Caco-2 (cell line): Measurements from ENCODE around the gene FUT2. TPM values are rescaled to one million over a fixed set of nuclear protein-coding genes. Genes with fewer than 3 reads are reported as not detected.
A peak's percentile ranks its signal among the peaks of the same experiment; 100 is the strongest.

Experiments
- BruUV-seq: library from RNA; stranded (reverse); fragments of 400-500 nt; replicated peaks from 2 replicates; lab custom pipeline; 2021; lab: Mats Ljungman, UMichigan
- CTCF ChIA-PET: fragments of 300-600 bp; sonication (Branson Sonifier 250); formaldehyde crosslinking; loops from one replicate; lab custom pipeline; 2022; ENCODE audit warnings: antibody characterized with exemption; lab: Charles Lee
- POLR2A ChIA-PET: fragments of 300-600 bp; sonication (Branson Sonifier 250); formaldehyde crosslinking; loops from one replicate; lab custom pipeline; 2022; ENCODE audit warnings: antibody characterized with exemption; lab: Charles Lee
- DNase-seq, 2 experiments: peaks; one replicate each; pipeline versions ENCODE4 v3.0.0 to v3.0.0-alpha.2; 2020 to 2022
- H3K27me3 ChIP-seq: replicated peaks from 2 replicates; pipeline ENCODE4 v1.6.0; 2011; ENCODE audit warnings: low read length; ENCODE audit not compliant: control insufficient read depth, insufficient read depth
- H3K36me3 ChIP-seq: 2 replicates; pipeline ENCODE4 v1.5.1; 2011; ENCODE audit warnings: low read length; ENCODE audit not compliant: control insufficient read depth, insufficient read depth
- H3K4me1 ChIP-seq: fragments of 250-450 bp; sonication (Bioruptor Pico); 2 replicates; pipeline ENCODE4 v1.5.1; 2020; ENCODE audit warnings: mild to moderate bottlenecking
- H3K4me3 ChIP-seq: 2 replicates; pipeline ENCODE4 v1.5.1; 2011; ENCODE audit warnings: low read depth, mild to moderate bottlenecking, control low read depth, low read length
- H3K9me3 ChIP-seq: fragments of 250-450 bp; sonication (Bioruptor Pico); 2 replicates; pipeline ENCODE4 v1.5.1; 2020; ENCODE audit warnings: mild to moderate bottlenecking, moderate library complexity
- H3K27ac Mint-ChIP-seq: one replicate; pipeline ENCODE4 v1.8.0; 2022; ENCODE audit warnings: mixed read lengths; ENCODE audit not compliant: unreplicated experiment
- H3K27me3 Mint-ChIP-seq: one replicate; pipeline ENCODE4 v1.8.0; 2022; ENCODE audit warnings: mixed read lengths; ENCODE audit not compliant: insufficient read depth, unreplicated experiment
- H3K36me3 Mint-ChIP-seq: one replicate; pipeline ENCODE4 v1.8.0; 2022; ENCODE audit warnings: mild to moderate bottlenecking, mixed read lengths; ENCODE audit not compliant: insufficient read depth, unreplicated experiment
- H3K4me1 Mint-ChIP-seq: one replicate; pipeline ENCODE4 v1.8.0; 2022; ENCODE audit warnings: low read depth, mixed read lengths; ENCODE audit not compliant: unreplicated experiment
- H3K4me3 Mint-ChIP-seq: one replicate; pipeline ENCODE4 v1.8.0; 2022; ENCODE audit warnings: mild to moderate bottlenecking, moderate library complexity, mixed read lengths; ENCODE audit not compliant: unreplicated experiment
- H3K9me3 Mint-ChIP-seq: one replicate; pipeline ENCODE4 v1.8.0; 2022; ENCODE audit warnings: mixed read lengths; ENCODE audit not compliant: unreplicated experiment
- CTCF ChIP-seq, 2 experiments: fragments of 200-600 bp in 1 of 2; IDR thresholded peaks; 1 replicate in 1 of 2; 2 replicates in 1 of 2; pipeline versions ENCODE4 v1.5.1 to v1.8.0; 2011 to 2022; ENCODE audit warnings: antibody characterized with exemption in 1 of 2, control low read depth in 1 of 2, inconsistent platforms in 1 of 2, low read depth in 1 of 2, low read length in 1 of 2, mild to moderate bottlenecking in 1 of 2, moderate library complexity in 1 of 2; ENCODE audit not compliant: insufficient read depth in 1 of 2, severe bottlenecking in 1 of 2, unreplicated experiment in 1 of 2
- intact Hi-C: fragments of 100-400 bp; cut with micrococcal nuclease; formaldehyde crosslinking; loops from one replicate; pipeline ENCODE4 v1.10.0; 2022; ENCODE audit not compliant: unreplicated experiment
- total RNA-seq: library from RNA; stranded (reverse); gene quantifications from 2 replicates; pipeline ENCODE4 v1.2.3, GENCODE V29; 2022

Gene FUT2
- total RNA-seq, 1 experiment from 2014 or later = 13.5 TPM

- Mint-ChIP-seq H3K9me3 (peaks cover 11% of the 10 kb centered on the region), H3K27ac (peak overlapping the region; percentile 69), H3K36me3 (peaks cover 8% of the 10 kb centered on the region), H3K27me3 (no peaks in the 10 kb centered on the region), H3K4me1 (peaks cover 7% of the 10 kb centered on the region), H3K4me3 (no peak overlapping the region)
- Histone ChIP-seq H3K4me3 (no peak overlapping the region), H3K36me3 (no peaks in the 10 kb centered on the region), H3K27me3 (no peaks in the 10 kb centered on the region), H3K9me3 (no peaks in the 10 kb centered on the region), H3K4me1 (peaks cover 17% of the 10 kb centered on the region)
- intact Hi-C loops = no loop called here
- POLR2A ChIA-PET = no interaction called here
- DNase-seq = peak in 1 of 2 experiments; percentile 51
- BruUV-seq = no TSS peak
- no peak for TF ChIP-seq CTCF (IDR thresholded peaks at IDR 0.05; ENCODE audit: insufficient read depth in 1 of 2, low read depth in 1 of 2, low read length in 1 of 2, severe bottlenecking in 1 of 2, unreplicated experiment in 1 of 2)
- CTCF ChIA-PET = no interaction called here
These were observed 30.0 kb upstream of the FUT2 start for GRCh38 chr19:48665786-48666185.

GRCh38 chr19:48668332-48668731 is 27.4 kb upstream of the FUT2 start:
- H3K9me3 Mint-ChIP-seq = peaks cover 11% of the 10 kb centered on the region

GRCh38 chr19:48668761-48669160 is 27.0 kb upstream of the FUT2 start:
- intact Hi-C loops = no loop called here
- DNase-seq = no peak
- H3K9me3 Mint-ChIP-seq = peaks cover 11% of the 10 kb centered on the region
- H3K4me1 ChIP-seq = peaks cover 16% of the 10 kb centered on the region
- no TSS peak for BruUV-seq
- ChIA-PET CTCF (no interaction called here), POLR2A (no interaction called here)
- H3K36me3 ChIP-seq = no peaks in the 10 kb centered on the region
- H3K36me3 Mint-ChIP-seq = no peaks in the 10 kb centered on the region
- H3K27me3 ChIP-seq = no peaks in the 10 kb centered on the region
- H3K4me3 Mint-ChIP-seq = no peak overlapping the region
- H3K4me1 Mint-ChIP-seq = peaks cover 7% of the 10 kb centered on the region
- no peak overlapping the region for H3K4me3 ChIP-seq
- no peak for TF ChIP-seq CTCF (IDR thresholded peaks at IDR 0.05; ENCODE audit: insufficient read depth in 1 of 2, low read depth in 1 of 2, low read length in 1 of 2, severe bottlenecking in 1 of 2, unreplicated experiment in 1 of 2)
- no peaks in the 10 kb centered on the region for H3K27me3 Mint-ChIP-seq
- no peaks in the 10 kb centered on the region for H3K9me3 ChIP-seq
- no peak overlapping the region for H3K27ac Mint-ChIP-seq

More at GRCh38 chr19:48668332-48668731, 27.4 kb upstream of the FUT2 start:
- Mint-ChIP-seq H3K27me3 (no peaks in the 10 kb centered on the region), H3K36me3 (no peaks in the 10 kb centered on the region), H3K27ac (no peak overlapping the region), H3K4me3 (no peak overlapping the region), H3K4me1 (peaks cover 7% of the 10 kb centered on the region)
- intact Hi-C loops = no loop called here
- H3K36me3 ChIP-seq = no peaks in the 10 kb centered on the region
- no peaks in the 10 kb centered on the region for H3K9me3 ChIP-seq
- no peaks in the 10 kb centered on the region for H3K27me3 ChIP-seq
- POLR2A ChIA-PET = no interaction called here
- BruUV-seq = no TSS peak
- CTCF ChIA-PET = no interaction called here
- no peak overlapping the region for H3K4me3 ChIP-seq
- TF ChIP-seq CTCF (IDR thresholded peaks at IDR 0.05; ENCODE audit: insufficient read depth in 1 of 2, low read depth in 1 of 2, low read length in 1 of 2, severe bottlenecking in 1 of 2, unreplicated experiment in 1 of 2) = no peak
- H3K4me1 ChIP-seq = peaks cover 16% of the 10 kb centered on the region
- no peak for DNase-seq
